Measurements from ENCODE around the gene TXNRD1.

GRCh38 chr12:104250366-104251125 is 35.0 kb downstream of the TXNRD1 start:
- no peak for TF ChIP-seq CTCF (IDR thresholded peaks at IDR 0.05)
- TF ChIP-seq POLR2A (IDR thresholded peaks at IDR 0.05): no peak

Measured in right lobe of liver (tissue), 4 donors.